Measurements from ENCODE around the gene PRR3.
A peak's percentile ranks its signal among the peaks of the same experiment; 100 is the strongest.
"Not testable (repeated sequence)": the region's sequence is repeated elsewhere in the genome, so short reads cannot be mapped to it uniquely, and the experiment has no call there.

PRR3 gene, protein sequence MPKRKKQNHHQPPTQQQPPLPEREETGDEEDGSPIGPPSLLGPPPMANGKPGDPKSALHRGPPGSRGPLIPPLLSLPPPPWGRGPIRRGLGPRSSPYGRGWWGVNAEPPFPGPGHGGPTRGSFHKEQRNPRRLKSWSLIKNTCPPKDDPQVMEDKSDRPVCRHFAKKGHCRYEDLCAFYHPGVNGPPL

DNA sequence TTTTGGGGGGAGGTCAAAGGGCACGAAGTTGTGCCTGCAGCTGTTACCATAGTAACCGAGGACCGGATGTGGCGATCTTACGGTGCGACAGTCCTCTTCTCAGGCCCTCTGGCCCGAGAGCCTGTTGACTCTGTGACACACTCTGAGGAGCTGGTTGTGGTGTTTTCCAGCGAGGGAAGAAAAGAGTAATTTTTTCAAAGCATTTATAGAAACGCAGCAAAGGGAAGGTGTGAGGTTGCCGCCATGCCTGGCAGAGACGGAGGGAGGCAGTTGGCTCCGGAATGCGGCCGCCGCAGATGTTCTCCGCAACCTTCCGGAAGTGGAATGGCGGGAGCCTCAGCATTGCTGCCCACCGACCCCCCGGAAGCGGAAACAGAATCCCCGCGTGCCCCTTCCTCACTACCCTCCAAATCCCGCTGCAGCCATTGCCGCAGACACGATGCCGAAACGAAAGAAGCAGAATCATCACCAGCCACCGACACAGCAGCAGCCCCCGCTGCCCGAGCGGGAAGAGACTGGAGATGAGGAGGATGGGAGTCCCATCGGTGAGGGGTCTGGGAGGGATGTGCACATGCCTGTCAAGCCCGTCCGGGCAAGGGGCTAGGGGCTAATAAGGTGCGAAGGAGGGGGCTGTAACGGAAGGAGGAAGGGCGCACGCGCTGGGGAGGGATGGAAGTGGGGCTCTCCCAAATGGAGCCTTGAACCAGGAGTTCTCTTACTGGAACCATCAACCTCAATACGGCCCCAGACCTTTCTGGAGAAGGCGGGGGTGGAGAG lies at the start of gene PRR3:
TSS of gene PRR3 (plus strand) at position 390 of the 777 bp plus-strand sequence. CDS start at position 440, 50 bp downstream.
- peak; percentile 90 for DNase-seq

DNA sequence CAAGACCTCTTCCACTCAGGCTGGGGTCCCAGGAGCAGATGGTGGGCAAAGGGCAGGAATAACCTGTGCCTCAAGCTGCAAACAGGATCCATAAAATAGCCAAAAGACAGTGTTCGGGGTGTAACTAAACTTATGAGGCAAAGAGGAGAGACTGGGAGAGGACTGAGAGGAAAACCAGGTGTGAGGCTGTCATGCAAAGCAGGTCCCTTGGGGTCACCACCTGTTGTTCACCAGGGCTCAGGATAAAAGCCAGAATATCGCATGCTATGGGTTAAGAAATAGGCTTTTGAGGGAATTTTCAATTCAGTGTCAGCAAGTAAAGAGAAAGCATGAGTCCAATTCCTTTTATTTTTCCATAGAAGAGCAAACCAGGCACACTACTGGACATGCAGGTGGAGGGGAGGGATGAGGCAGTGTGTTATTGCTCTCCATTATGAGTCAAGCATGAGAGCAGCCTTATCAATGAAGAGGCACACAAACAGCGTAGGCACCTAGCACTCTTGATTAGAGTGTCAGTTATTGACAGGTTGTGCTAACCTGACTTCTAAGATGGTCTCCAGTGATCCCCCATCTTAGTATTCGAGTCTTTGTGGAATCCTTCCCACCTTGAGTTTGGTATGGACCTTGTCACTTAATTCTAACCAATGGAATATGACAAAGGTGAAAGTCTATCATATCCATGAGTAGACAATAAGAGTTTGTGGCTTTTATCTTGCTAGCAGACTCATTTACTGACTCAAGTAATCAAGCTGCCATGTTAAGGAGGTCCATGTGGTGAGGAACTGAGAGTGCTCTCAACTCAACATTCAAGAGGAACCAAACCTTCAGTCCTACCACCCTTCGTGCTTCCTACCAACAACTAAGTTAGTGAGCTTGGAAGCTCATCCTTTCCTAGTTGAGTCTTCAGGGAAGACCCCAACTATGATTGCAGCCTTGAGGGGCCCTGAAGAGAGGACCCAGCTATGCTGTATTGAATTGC lies 49.0 kb upstream of the PRR3 start:
- peak; percentile 89 for DNase-seq

DNA sequence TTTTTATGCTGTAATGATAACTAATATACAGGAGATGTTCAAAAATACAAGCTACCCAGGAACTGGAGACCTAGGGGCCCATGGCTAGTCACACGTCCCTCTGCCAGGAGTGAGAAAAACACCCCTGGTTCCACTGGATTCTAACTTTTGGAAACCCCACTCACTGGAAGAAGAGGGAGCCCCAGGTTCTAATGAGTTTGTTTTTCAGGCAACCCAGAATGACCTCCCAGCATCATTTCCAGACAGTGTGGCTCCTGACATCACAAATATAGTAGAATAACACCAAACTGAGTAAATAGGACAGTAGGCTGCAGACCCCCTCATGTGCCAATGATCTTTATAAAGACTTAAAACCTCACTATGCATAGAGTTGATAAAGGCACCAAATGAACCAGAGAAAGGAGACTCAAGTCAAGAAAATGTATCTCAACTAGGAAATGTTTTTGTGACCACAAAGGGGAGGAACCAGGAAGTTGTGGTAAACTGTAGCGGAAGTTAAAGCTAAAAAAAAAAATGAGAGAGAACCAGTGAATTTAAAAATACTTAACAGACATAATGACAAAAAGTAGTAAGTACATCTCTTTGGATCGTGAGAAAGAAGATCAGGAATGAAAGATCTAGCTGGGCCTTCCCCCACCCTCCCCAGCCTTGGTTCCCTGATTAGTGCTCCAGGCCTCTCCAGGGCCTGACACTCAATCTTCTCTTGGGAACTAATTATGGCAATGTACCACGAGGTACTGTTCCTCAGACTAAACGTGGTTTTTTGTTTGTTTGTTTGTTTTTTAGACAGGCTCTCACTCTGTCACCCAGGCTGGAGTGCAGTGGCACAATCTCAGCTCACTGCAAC lies 48.0 kb upstream of the PRR3 start:
- peak; percentile 93 for DNase-seq

- no peak for DNase-seq
Observed at GRCh38 chr6:30510419-30511168, 46.5 kb upstream of the PRR3 start.

GRCh38 chr6:30511169-30511546 lies 45.9 kb upstream of the PRR3 start:
- DNase-seq, result no peak

GRCh38 chr6:30513451-30513850 lies 43.6 kb upstream of the PRR3 start:
- no peak for DNase-seq

DNA sequence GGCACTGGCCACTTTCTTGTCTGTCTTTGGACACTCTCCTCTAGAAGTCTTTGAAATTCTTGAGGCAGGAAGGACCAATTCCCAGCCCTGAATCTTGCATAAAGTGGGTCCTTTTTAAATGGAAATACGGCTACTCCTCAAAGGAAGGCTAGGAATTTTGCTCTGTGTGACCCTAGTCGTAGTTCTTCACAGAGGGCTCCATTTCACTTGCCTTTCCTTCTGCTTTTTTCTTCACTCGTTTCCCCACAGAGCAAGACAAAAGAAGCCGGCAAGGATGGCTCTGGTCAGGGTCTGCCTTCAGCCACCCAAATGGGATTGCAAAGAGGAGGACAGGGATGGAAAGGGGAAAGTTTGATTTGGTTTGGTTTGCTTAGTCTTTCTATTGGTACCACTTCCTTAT lies 42.0 kb upstream of the PRR3 start:
- DNase-seq, result no peak

DNA sequence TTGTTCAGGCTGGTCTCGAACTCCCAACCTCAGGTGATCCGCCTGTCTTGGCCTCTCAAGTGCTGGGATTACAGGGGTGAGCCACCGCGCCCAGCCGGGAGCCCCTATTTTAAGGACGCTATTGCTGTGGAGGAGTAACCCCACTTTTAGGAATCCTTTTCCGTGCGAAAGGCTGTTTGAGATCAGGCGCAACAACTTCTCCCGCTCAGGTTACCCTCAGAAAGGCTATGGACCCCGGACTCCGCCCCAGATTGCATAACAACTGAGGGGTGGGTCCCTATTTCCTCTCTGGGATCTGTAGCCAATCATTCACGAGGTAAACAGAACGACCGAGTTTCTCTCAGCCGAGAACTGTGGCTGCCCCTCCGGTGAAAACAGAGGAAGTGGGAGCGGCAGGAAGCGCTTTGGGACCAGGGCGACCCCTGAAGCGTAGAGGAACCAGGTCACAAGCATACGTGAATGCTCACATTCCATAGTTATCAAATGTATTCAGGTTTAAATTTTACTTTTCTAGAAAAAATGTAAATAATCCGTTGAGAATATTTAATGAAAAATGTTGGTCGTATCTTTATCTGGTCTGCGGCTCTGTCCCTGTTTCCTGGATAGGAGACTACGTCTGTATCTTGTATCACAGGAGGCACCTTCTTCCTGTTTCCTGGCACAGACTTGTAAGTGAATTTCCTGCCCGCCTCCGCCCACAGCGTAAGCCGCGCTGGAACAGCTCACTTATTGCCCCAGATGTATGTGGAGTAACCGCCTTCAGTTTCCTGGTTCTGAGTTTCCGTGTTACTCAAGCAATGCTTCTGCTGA lies 40.9 kb upstream of the PRR3 start:
- peak; percentile 100 for DNase-seq

DNA sequence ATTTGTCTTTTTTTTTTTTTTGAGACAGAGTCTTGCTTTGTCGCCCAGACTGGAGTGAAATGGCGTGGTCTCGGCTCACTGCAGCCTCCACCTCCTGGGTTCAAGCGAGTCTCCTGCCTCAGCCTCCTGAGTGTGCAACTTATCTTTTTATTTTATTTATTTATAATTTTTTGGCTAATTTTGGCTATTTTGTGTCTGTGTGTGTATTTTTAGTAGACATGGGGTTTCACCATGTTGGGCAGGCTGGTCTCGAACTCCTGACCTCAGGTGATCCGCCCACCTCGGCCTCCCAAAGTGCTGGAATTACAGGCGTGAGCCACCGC lies 40.4 kb upstream of the PRR3 start:
- not testable (repeated sequence) for DNase-seq

DNA sequence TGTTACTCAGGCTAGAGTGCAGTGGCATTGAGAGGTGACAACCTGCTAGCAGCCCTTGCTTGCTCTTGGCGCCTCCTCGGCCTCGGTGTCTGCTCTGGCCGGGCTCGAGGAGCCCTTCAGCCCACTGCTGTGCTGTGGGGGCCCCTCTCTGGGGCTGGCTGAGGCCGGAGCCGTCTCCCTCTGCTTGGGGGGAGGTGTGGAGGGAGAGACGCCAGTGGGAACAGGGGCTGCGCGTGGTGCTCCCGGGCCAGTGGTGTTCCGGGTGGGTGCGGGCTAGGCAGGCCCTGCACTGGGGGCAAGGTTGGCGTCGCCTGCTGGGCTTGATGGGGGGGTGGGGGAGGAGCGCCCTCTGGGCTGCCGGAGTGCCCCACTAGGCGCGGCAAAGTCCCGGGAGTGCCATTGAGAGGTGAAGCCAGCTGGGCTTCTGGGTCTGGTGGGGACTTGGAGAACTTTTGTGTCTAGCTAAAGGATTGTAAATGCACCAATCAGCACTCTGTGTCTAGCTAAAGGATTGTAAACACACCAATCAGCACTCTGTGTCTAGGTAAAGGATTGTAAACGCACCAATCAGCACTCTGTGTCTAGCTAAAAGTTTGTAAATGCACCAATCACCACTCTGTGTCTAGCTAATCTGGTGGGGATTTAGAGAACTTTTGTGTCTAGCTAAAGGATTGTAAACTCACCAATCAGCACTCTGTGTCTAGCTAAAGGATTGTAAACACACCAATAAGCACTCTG lies 39.2 kb upstream of the PRR3 start:
- not testable (repeated sequence) for DNase-seq

- DNase-seq, result not testable (repeated sequence)
Observed at GRCh38 chr6:30518505-30519145, 38.5 kb upstream of the PRR3 start.

DNA sequence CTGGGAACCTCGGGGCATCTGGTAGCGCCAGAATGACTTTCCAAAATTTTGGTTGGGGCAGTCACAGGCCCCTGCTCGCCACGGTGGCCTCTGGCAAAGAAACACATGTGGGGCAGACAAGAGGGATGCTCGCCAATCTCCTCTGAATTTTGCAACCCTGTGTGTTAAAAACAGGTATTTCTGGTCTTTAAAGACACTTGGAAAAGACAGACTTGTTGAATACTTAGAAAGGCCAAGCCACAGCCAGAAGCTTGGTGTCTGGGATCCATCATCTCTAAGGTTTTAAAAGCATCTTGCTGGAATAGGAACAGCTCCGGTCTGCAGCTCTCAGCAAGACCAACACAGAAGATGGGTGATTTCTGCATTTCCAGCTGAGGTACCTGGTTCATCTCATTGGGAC lies 36.6 kb upstream of the PRR3 start:
- no peak for DNase-seq

- DNase-seq, result not testable (repeated sequence)
Observed at GRCh38 chr6:30521082-30521481, 36.0 kb upstream of the PRR3 start.

DNA sequence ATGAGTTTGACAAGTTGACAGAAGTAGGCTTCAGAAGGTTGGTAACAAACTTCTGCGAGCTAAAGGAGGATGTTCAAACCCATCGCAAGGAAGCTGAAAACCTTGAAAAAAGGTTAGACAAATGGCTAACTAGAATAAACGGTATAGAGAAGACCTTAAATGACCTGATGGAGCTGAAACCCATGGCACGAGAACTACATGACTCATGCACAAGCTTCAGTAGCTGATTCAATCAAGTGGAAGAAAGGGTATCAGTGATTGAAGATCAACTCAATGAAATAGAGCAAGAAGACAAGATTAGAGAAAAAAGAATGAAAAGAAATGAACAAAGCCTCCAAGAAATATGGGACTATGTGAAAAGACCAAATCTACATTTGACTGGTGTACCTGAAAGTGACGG lies 35.1 kb upstream of the PRR3 start:
- DNase-seq, result not testable (repeated sequence)

GRCh38 chr6:30526444-30526843 lies 30.7 kb upstream of the PRR3 start:
- not testable (repeated sequence) for DNase-seq

- DNase-seq, result peak; percentile 53
Observed at GRCh38 chr6:30529349-30529875, 27.7 kb upstream of the PRR3 start.

- DNase-seq, result peak; percentile 45
Observed at GRCh38 chr6:30530014-30530413, 27.1 kb upstream of the PRR3 start.

GRCh38 chr6:30533460-30534294 lies 23.4 kb upstream of the PRR3 start:
- DNase-seq, result no peak

Measured in MV-4-11 (cell line).